Measurements from ENCODE around the gene SYNE1.

SYNE1 gene

DNA sequence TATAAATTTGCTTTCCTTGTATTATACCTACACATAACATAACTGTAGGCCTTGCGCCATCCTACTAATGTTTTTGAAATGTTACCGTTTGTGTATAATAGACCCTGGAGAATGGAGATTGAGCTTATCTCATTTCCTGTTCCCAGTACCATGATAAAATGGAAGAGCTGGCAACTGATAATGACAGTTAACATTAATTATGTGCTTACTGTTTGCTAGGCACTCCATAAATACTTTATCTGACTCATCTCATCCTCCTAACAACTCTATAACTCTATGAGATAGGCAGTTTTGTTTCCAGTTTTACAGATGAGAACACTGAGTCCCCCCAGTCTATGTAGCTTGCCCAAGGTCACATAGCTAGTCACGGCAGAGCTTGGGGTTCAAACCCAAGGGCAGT is 396.7 kb downstream of the SYNE1 start:
- H3K27me3 ChIP-seq (replicated peaks; ENCODE audit: control insufficient read depth, insufficient read depth, low read length, poor library complexity, severe bottlenecking), result no peaks in the 10 kb centered on the region
- no peaks in the 10 kb centered on the region for H3K4me1 ChIP-seq (ENCODE audit: control insufficient read depth, insufficient read depth, low read length, poor library complexity, severe bottlenecking)
- no peak for DNase-seq
- no peaks in the 10 kb centered on the region for H3K9me3 ChIP-seq (ENCODE audit: control insufficient read depth, low read length)
- no peak overlapping the region for H3K4me3 ChIP-seq (ENCODE audit: insufficient read depth, low read depth, low read length, poor library complexity, severe bottlenecking)
- no peak overlapping the region for H3K27ac ChIP-seq (ENCODE audit: insufficient read depth, low read length, poor library complexity, severe bottlenecking)
- peaks cover 69% of the 10 kb centered on the region for H3K36me3 ChIP-seq (ENCODE audit: control insufficient read depth, insufficient read depth, low read length)

- H3K4me3 ChIP-seq (ENCODE audit: insufficient read depth, low read depth, low read length, poor library complexity, severe bottlenecking), result no peak overlapping the region
- peaks cover 4% of the 10 kb centered on the region for H3K4me1 ChIP-seq (ENCODE audit: control insufficient read depth, insufficient read depth, low read length, poor library complexity, severe bottlenecking)
- no peaks in the 10 kb centered on the region for H3K9me3 ChIP-seq (ENCODE audit: control insufficient read depth, low read length)
- DNase-seq, result no peak
- H3K27me3 ChIP-seq (replicated peaks; ENCODE audit: control insufficient read depth, insufficient read depth, low read length, poor library complexity, severe bottlenecking), result no peaks in the 10 kb centered on the region
- H3K36me3 ChIP-seq (ENCODE audit: control insufficient read depth, insufficient read depth, low read length), result peaks cover 51% of the 10 kb centered on the region
- H3K27ac ChIP-seq (ENCODE audit: insufficient read depth, low read length, poor library complexity, severe bottlenecking), result no peak overlapping the region
These were observed 400.6 kb downstream of the SYNE1 start for GRCh38 chr6:152236370-152237097.

DNA sequence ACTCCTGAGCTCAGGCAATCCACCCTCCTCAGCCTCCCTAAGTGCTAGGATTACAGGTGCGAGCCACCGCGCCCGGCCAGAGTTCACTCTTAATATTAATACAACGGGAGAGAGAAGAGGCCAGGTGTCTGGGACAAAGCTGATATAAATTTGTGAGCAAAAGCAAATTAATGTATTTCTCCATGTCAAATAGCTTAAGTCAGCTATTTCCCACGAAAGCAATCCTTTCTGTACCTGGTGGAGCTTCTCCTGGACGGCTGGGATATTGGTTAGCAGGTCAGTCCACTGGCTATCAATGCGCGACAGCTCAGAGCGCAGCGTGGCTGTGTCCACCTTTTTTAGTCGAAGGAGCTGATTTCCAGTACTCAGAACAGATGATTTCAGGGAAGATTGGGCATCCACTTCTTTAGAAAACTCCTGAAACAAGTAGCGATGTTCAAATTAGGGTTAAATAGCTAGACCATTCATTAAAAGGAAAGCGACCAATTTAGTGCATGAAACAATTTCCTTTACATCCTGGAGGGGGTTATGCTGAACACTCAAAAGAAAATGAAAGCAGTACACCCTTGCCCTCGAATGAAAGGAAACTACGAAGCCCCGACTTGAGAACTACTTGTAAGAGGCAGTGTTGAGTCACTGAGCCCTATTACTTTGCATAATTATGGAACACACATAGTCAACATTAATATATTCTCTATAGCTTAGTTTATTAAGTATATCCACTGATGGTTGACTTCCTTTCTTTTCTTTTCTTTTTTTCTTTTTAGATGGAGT is 403.4 kb downstream of the SYNE1 start:
- no peaks in the 10 kb centered on the region for H3K27me3 ChIP-seq (replicated peaks; ENCODE audit: control insufficient read depth, insufficient read depth, low read length, poor library complexity, severe bottlenecking)
- peak overlapping the region; percentile 7 for H3K4me3 ChIP-seq (ENCODE audit: insufficient read depth, low read depth, low read length, poor library complexity, severe bottlenecking)
- DNase-seq, result no peak
- H3K27ac ChIP-seq (ENCODE audit: insufficient read depth, low read length, poor library complexity, severe bottlenecking), result no peak overlapping the region
- no peaks in the 10 kb centered on the region for H3K9me3 ChIP-seq (ENCODE audit: control insufficient read depth, low read length)
- peaks cover 4% of the 10 kb centered on the region for H3K4me1 ChIP-seq (ENCODE audit: control insufficient read depth, insufficient read depth, low read length, poor library complexity, severe bottlenecking)
- H3K36me3 ChIP-seq (ENCODE audit: control insufficient read depth, insufficient read depth, low read length), result peaks cover 38% of the 10 kb centered on the region

- no peak for DNase-seq
- Histone ChIP-seq H3K36me3 (ENCODE audit: control insufficient read depth, insufficient read depth, low read length) (peaks cover 41% of the 10 kb centered on the region), H3K4me3 (ENCODE audit: insufficient read depth, low read depth, low read length, poor library complexity, severe bottlenecking) (no peak overlapping the region), H3K27me3 (replicated peaks; ENCODE audit: control insufficient read depth, insufficient read depth, low read length, poor library complexity, severe bottlenecking) (no peaks in the 10 kb centered on the region), H3K9me3 (ENCODE audit: control insufficient read depth, low read length) (no peaks in the 10 kb centered on the region), H3K27ac (ENCODE audit: insufficient read depth, low read length, poor library complexity, severe bottlenecking) (no peak overlapping the region), H3K4me1 (ENCODE audit: control insufficient read depth, insufficient read depth, low read length, poor library complexity, severe bottlenecking) (peaks cover 4% of the 10 kb centered on the region)
These were observed 404.5 kb downstream of the SYNE1 start for GRCh38 chr6:152232501-152233151.

GRCh38 chr6:152229330-152229729 is 407.8 kb downstream of the SYNE1 start:
- no peak overlapping the region for H3K27ac ChIP-seq (ENCODE audit: insufficient read depth, low read length, poor library complexity, severe bottlenecking)
- no peaks in the 10 kb centered on the region for H3K9me3 ChIP-seq (ENCODE audit: control insufficient read depth, low read length)
- no peaks in the 10 kb centered on the region for H3K27me3 ChIP-seq (replicated peaks; ENCODE audit: control insufficient read depth, insufficient read depth, low read length, poor library complexity, severe bottlenecking)
- no peak for DNase-seq
- peaks cover 4% of the 10 kb centered on the region for H3K4me1 ChIP-seq (ENCODE audit: control insufficient read depth, insufficient read depth, low read length, poor library complexity, severe bottlenecking)
- H3K36me3 ChIP-seq (ENCODE audit: control insufficient read depth, insufficient read depth, low read length), result peaks cover 29% of the 10 kb centered on the region
- no peak overlapping the region for H3K4me3 ChIP-seq (ENCODE audit: insufficient read depth, low read depth, low read length, poor library complexity, severe bottlenecking)

DNA sequence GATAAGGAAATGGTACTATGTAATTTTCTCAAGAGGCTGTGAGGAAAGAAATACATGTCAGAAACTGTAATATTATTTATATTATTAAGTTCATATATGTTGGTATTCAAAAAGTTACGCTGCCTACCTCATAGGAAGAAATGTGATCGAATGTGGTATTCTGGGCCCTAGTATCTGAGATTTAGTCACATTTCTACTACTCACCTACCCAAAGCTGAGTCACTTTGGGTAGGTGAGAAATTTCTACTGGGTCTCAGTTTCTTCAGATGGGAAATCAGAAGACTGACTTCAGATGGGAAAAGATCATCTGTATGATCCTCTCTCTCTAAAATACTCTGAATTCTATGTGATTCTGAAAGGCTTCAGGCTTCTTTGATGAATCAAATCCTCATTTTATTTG is 411.0 kb downstream of the SYNE1 start:
- H3K27ac ChIP-seq (ENCODE audit: insufficient read depth, low read length, poor library complexity, severe bottlenecking), result no peak overlapping the region
- DNase-seq, result no peak
- H3K36me3 ChIP-seq (ENCODE audit: control insufficient read depth, insufficient read depth, low read length), result peaks cover 57% of the 10 kb centered on the region
- peaks cover 13% of the 10 kb centered on the region for H3K9me3 ChIP-seq (ENCODE audit: control insufficient read depth, low read length)
- no peaks in the 10 kb centered on the region for H3K4me1 ChIP-seq (ENCODE audit: control insufficient read depth, insufficient read depth, low read length, poor library complexity, severe bottlenecking)
- no peaks in the 10 kb centered on the region for H3K27me3 ChIP-seq (replicated peaks; ENCODE audit: control insufficient read depth, insufficient read depth, low read length, poor library complexity, severe bottlenecking)
- H3K4me3 ChIP-seq (ENCODE audit: insufficient read depth, low read depth, low read length, poor library complexity, severe bottlenecking), result no peak overlapping the region

- no peak for DNase-seq
- peaks cover 13% of the 10 kb centered on the region for H3K9me3 ChIP-seq (ENCODE audit: control insufficient read depth, low read length)
- peaks cover 61% of the 10 kb centered on the region for H3K36me3 ChIP-seq (ENCODE audit: control insufficient read depth, insufficient read depth, low read length)
- H3K4me1 ChIP-seq (ENCODE audit: control insufficient read depth, insufficient read depth, low read length, poor library complexity, severe bottlenecking), result no peaks in the 10 kb centered on the region
- no peak overlapping the region for H3K4me3 ChIP-seq (ENCODE audit: insufficient read depth, low read depth, low read length, poor library complexity, severe bottlenecking)
- H3K27me3 ChIP-seq (replicated peaks; ENCODE audit: control insufficient read depth, insufficient read depth, low read length, poor library complexity, severe bottlenecking), result no peaks in the 10 kb centered on the region
- H3K27ac ChIP-seq (ENCODE audit: insufficient read depth, low read length, poor library complexity, severe bottlenecking), result no peak overlapping the region
These were observed 411.8 kb downstream of the SYNE1 start for GRCh38 chr6:152225241-152225934.

GRCh38 chr6:152223636-152224035 is 413.5 kb downstream of the SYNE1 start:
- Histone ChIP-seq H3K27me3 (replicated peaks; ENCODE audit: control insufficient read depth, insufficient read depth, low read length, poor library complexity, severe bottlenecking) (no peaks in the 10 kb centered on the region), H3K36me3 (ENCODE audit: control insufficient read depth, insufficient read depth, low read length) (peaks cover 72% of the 10 kb centered on the region), H3K27ac (ENCODE audit: insufficient read depth, low read length, poor library complexity, severe bottlenecking) (no peak overlapping the region), H3K4me1 (ENCODE audit: control insufficient read depth, insufficient read depth, low read length, poor library complexity, severe bottlenecking) (no peaks in the 10 kb centered on the region), H3K9me3 (ENCODE audit: control insufficient read depth, low read length) (peaks cover 13% of the 10 kb centered on the region), H3K4me3 (ENCODE audit: insufficient read depth, low read depth, low read length, poor library complexity, severe bottlenecking) (no peak overlapping the region)
- no peak for DNase-seq

DNA sequence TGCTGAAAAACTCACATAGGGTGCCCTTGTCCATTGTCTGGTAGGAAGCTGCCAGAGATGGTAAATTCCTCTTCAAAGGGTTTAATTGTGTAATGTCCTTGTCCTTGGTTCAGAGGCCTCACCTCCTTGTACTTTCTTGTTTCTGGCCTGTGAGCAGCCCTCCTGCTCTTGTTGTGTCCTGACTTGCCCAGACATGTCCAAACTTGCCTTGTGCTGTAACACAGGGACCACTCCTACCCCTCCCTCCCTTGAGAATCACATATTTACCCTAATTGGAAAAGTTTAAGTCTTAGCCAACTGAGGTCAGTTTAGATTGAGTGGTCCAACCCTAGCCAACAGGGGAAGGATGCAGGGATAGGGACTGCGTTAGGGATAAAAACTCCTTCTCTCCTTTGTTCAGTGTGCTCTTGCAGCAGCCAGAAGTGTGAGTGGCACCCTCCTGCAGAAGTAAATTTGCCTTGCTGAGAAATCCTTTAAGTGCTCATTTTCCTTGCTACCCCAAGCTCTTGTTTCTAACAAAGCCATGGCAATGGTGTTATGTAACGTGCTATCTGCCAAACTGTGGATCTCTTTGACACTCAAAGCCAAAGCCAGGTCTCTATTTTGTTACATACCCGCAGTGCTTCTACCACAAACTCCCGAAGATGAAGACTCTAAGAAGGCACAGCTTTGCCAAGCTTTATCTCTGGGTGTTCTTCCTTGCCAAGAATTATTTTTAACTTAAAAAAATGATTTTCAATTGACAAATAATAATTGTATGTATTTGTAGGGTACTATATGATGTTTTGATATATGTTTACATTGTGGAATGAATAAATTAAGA is 415.1 kb downstream of the SYNE1 start:
- Histone ChIP-seq H3K27ac (ENCODE audit: insufficient read depth, low read length, poor library complexity, severe bottlenecking) (no peak overlapping the region), H3K36me3 (ENCODE audit: control insufficient read depth, insufficient read depth, low read length) (peaks cover 74% of the 10 kb centered on the region), H3K4me1 (ENCODE audit: control insufficient read depth, insufficient read depth, low read length, poor library complexity, severe bottlenecking) (no peaks in the 10 kb centered on the region), H3K4me3 (ENCODE audit: insufficient read depth, low read depth, low read length, poor library complexity, severe bottlenecking) (no peak overlapping the region), H3K27me3 (replicated peaks; ENCODE audit: control insufficient read depth, insufficient read depth, low read length, poor library complexity, severe bottlenecking) (no peaks in the 10 kb centered on the region), H3K9me3 (ENCODE audit: control insufficient read depth, low read length) (peaks cover 13% of the 10 kb centered on the region)
- no peak for DNase-seq

Data from effector memory CD4-positive, alpha-beta T cell (primary cell).